Left cardiac atrium (tissue), 4 donors: ENCODE data around the gene FOXJ3. TPM values are rescaled to one million over a fixed set of nuclear protein-coding genes. Genes with fewer than 3 reads are reported as not detected.
A peak's percentile ranks its signal among the peaks of the same experiment; 100 is the strongest.

ENCODE experiments used
- ATAC-seq, 2 donors: fragments of 200-7000 bp; cut with Tn5 transposase; one replicate each; pipeline ENCODE4 v1.9.1; 2020; ENCODE audit warnings: mild to moderate bottlenecking in 2 of 2, moderate library complexity in 2 of 2
- DNase-seq: peaks from one replicate; pipeline ENCODE4 v3.0.0-alpha.2; 2020
- intact Hi-C, 2 donors: fragments of 100-400 bp; cut with DNase I; formaldehyde crosslinking; loops; one replicate each; pipeline versions ENCODE4 v1.14.1 to v1.15.1; 2022 to 2023
- total RNA-seq, 2 donors: library from RNA; stranded (reverse); fragmentation: NEBNext Ultra II Directional; extraction: Animal tissue kit (Norgen Biotek cat#: 25700); gene quantifications; one replicate each; pipeline ENCODE4 v1.2.1, GENCODE V29; 2021
- donor health status: DM: no; HTN: yes; CAD: no.
- donor health status: DM: no; HTN: yes; CAD: no; lungs with severe emphysema.
- donor health status: DM: yes; HTN: yes; CAD: no.
- donor health status: Dilated cardiomyopathy.

Gene FOXJ3
- total RNA-seq, 2 donors from 2014 or later: 34.3 to 43.0 TPM

- intact Hi-C loops: no loop called here
- no peak for ATAC-seq
- no peak for DNase-seq
These were observed 17.7 kb downstream of the FOXJ3 start for GRCh38 chr1:42317308-42317707.

- DNase-seq (no peak), ATAC-seq (no peak)
- intact Hi-C loops: no loop called here
These were observed 18.7 kb downstream of the FOXJ3 start for GRCh38 chr1:42316292-42316691.

GRCh38 chr1:42315500-42315899 is 19.5 kb downstream of the FOXJ3 start:
- no peak for ATAC-seq
- intact Hi-C loops: no loop called here
- DNase-seq: no peak

GRCh38 chr1:42313970-42314369 is 21.1 kb downstream of the FOXJ3 start:
- DNase-seq (no peak), ATAC-seq (no peak)
- intact Hi-C loops: no loop called here

GRCh38 chr1:42312576-42313212 is 22.3 kb downstream of the FOXJ3 start:
- DNase-seq (no peak), ATAC-seq (no peak)
- intact Hi-C loops: no loop called here

GRCh38 chr1:42311897-42312296 is 23.1 kb downstream of the FOXJ3 start:
- intact Hi-C loops: no loop called here
- DNase-seq: no peak
- no peak for ATAC-seq

GRCh38 chr1:42311138-42311537 is 23.9 kb downstream of the FOXJ3 start:
- peak in 1 of 2 donors; percentile 24 for ATAC-seq
- DNase-seq: no peak
- intact Hi-C loops: no loop called here

GRCh38 chr1:42306977-42307376 is 28.1 kb downstream of the FOXJ3 start:
- intact Hi-C loops: no loop called here
- no peak for DNase-seq
- no peak for ATAC-seq

- DNase-seq: no peak
- intact Hi-C loops: no loop called here
- no peak for ATAC-seq
These were observed 29.4 kb downstream of the FOXJ3 start for GRCh38 chr1:42305639-42306038.

GRCh38 chr1:42302034-42302433 is 33.0 kb downstream of the FOXJ3 start:
- ATAC-seq (no peak), DNase-seq (no peak)
- intact Hi-C loops: no loop called here

- DNase-seq (no peak), ATAC-seq (no peak)
- intact Hi-C loops: no loop called here
These were observed 36.5 kb downstream of the FOXJ3 start for GRCh38 chr1:42298520-42298919.

- intact Hi-C loops: no loop called here
- ATAC-seq (no peak), DNase-seq (no peak)
These were observed 39.2 kb downstream of the FOXJ3 start for GRCh38 chr1:42295816-42296215.

- ATAC-seq (peak in 1 of 2 donors; percentile 22), DNase-seq (no peak)
- intact Hi-C loops: no loop called here
These were observed 44.9 kb downstream of the FOXJ3 start for GRCh38 chr1:42290130-42290529.

- ATAC-seq (no peak), DNase-seq (no peak)
- intact Hi-C loops: no loop called here
These were observed 46.6 kb downstream of the FOXJ3 start for GRCh38 chr1:42288311-42288985.

GRCh38 chr1:42282867-42283583 is 52.0 kb downstream of the FOXJ3 start:
- intact Hi-C loops: no loop called here
- ATAC-seq: peak in 1 of 2 donors; percentile 92
- no peak for DNase-seq

GRCh38 chr1:42282024-42282579 is 52.9 kb downstream of the FOXJ3 start:
- intact Hi-C loops: no loop called here
- peak; percentile 47 to 85 for ATAC-seq

GRCh38 chr1:42280821-42281220 is 54.2 kb downstream of the FOXJ3 start:
- intact Hi-C loops: no loop called here
- ATAC-seq (no peak), DNase-seq (no peak)

More at GRCh38 chr1:42282024-42282579, 52.9 kb downstream of the FOXJ3 start:
- no peak for DNase-seq

GRCh38 chr1:42279055-42279454 is 56.0 kb downstream of the FOXJ3 start:
- intact Hi-C loops: no loop called here

GRCh38 chr1:42272920-42273319 is 62.1 kb downstream of the FOXJ3 start:
- intact Hi-C loops: no loop called here
- no peak for ATAC-seq
- no peak for DNase-seq

More at GRCh38 chr1:42279055-42279454, 56.0 kb downstream of the FOXJ3 start:
- ATAC-seq (no peak), DNase-seq (no peak)

- intact Hi-C loops: no loop called here
- ATAC-seq: no peak
- DNase-seq: no peak
These were observed 67.1 kb downstream of the FOXJ3 start for GRCh38 chr1:42267904-42268303.
